Islet of Langerhans (tissue), 1 donor: Measurements from ENCODE around the gene SPRTN.

Source experiments
- FAIRE-seq: peaks from one replicate; lab custom pipeline; 2011; peaks lifted over from hg19 to GRCh38; lab: Jason Lieb, UNC

The SPRTN gene, protein sequence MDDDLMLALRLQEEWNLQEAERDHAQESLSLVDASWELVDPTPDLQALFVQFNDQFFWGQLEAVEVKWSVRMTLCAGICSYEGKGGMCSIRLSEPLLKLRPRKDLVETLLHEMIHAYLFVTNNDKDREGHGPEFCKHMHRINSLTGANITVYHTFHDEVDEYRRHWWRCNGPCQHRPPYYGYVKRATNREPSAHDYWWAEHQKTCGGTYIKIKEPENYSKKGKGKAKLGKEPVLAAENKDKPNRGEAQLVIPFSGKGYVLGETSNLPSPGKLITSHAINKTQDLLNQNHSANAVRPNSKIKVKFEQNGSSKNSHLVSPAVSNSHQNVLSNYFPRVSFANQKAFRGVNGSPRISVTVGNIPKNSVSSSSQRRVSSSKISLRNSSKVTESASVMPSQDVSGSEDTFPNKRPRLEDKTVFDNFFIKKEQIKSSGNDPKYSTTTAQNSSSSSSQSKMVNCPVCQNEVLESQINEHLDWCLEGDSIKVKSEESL

DNA sequence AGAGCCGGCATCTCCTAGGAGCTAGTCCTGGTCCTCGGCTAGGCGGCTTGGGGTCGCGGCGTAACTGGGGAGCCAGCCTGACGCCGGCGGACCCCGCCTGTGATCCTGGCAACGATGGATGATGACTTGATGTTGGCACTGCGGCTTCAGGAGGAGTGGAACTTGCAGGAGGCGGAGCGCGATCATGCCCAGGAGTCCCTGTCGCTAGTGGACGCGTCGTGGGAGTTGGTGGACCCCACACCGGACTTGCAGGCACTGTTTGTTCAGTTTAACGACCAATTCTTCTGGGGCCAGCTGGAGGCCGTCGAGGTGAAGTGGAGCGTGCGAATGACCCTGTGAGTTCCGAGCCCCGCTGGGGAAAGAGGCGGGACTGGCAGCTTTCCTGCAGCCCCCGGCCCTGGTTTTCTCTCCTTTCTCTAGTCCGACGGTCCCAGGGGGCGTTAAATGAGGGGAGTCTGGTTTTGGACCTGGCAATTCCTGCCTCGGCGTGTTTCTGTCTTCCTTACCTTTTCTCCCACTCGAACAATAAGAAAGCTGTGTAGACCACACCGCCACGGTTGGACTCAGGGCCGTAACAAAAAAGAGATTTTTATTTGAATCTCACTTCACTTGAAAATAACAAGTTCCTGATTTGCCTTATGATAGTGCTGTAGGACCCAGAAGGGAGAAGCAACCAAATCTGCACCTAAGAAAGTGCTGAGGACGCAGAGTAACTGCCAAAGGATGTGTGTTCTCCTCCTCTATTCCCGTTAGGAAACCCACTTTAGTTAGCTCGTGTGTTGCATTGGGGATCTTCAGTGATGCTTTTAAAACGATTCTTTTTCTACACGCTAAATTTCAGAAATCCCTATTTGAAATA lies at the start of gene SPRTN:
Gene SPRTN, plus strand, starts transcription at position 24 of the 859 bp plus-strand sequence. Its CDS starts 91 bp downstream, at position 115.
- FAIRE-seq, result no peak

DNA sequence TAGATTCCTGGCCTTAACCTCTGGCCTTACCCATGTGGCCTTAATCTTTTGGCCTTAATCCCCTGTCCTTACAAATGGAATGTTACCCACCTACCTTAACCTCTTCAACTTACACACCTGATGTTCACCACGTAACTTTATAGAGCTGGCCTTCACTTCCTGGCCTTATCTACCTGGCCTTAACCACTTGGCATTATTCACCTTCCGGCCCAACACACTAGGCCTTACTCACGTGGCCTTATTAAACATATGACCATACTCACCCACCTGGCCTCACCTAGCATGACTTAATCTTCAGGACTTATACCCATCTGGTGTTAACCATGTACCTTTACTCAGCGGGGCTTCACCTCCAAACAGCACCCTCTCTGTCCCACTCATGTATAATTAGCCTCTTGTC lies 42.2 kb upstream of the SPRTN start:
- no peak for FAIRE-seq

DNA sequence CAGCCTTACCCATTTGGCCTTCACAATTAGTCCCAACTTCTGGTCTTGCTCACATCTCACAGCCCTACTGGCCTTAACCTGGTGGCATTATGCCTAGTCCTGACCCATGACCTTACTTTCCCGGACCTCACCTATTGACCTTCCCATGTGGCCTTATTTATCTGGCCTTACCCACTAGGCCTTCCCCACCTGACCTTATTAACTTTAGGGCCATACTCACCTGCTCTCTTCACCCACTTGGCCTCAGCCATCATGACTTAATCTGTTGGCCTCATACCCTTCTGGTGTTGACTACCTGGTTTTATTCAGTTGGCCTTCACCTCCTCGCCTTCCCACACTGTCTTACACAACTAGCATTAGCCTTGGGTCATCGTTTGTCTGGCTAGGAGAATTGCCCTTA lies 36.1 kb upstream of the SPRTN start:
- no peak for FAIRE-seq

DNA sequence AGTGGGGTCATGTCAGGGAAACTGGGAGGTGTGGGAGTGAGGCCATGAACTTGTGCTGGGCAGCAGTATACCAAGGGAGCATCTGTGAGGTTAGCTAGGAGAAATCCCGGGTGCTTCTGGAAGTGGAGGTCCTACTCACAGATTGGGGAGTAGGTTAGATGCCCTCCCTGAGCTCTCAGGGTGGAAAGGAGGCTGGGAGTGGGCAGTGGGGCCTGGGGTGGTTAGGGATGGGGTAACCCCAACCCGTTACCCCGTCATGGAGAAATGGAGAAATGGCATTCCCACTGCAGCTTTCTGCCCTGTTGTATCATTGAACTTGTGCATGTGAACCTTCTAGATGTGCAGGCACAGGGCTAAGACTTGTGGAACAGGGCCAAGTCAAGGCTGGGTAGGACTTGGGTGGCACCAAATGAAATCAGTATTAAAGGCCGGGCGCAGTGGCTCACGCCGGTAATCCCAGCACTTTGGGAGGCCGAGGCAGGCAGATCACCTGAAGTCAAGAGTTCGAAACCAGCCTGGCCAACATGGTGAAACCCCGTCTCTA lies 27.6 kb upstream of the SPRTN start:
- no peak for FAIRE-seq

DNA sequence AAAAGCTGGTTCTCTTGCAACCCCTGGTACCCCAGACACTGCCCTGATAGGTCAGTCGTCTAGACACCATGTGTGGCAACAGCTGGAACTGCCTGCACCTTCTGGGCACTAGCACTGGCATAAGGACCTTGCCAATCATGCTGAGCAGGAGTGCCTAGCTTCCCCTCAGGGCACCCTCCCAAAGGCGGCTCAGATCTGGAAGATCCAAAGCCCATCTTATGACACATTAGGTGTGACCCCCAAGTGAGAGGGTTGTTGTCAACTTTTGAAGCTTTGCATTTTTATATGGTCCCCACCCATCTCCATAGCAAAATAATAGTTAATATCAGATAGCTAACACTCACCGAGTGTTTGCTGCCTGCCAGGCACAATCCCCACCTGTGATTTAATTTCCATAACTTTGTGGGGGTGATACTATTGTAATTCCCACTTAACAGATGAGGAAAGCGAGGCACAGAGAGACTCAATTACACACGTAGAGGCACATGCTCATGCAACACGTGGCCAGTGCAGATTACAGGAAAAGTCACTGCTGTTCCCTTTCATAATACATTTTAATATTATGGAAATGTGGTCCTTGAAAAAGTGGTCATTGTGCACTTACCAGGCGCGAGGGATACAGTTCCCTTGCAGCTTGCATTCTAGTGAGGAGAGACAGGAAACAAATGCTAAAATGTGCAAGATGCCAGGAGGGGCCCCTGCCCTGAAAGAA lies 26.2 kb upstream of the SPRTN start:
- no peak for FAIRE-seq

- FAIRE-seq, result no peak
Observed at GRCh38 chr1:231312432-231312788, 25.7 kb upstream of the SPRTN start.

GRCh38 chr1:231313661-231314060 lies 24.4 kb upstream of the SPRTN start:
- FAIRE-seq, result no peak

DNA sequence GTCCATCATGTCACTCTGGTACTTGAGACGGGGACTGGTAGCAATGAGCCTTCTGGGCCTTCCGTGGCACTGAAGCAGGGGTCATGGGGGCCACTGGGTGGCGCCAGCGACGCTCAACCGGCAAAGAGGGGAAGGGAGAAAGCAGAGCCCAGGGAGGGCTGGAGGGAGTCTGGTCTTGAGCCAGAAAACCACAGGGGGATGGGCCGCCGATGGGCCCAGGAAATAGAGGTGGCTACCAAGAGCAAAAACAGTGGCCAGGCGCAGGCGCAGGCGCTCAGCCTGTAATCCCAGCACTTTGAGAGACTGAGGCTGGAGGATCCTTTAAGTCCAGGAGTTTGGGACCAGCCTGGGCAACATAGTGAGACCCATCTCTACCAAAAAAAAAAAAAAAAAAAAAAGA lies 22.2 kb upstream of the SPRTN start:
- FAIRE-seq, result no peak

DNA sequence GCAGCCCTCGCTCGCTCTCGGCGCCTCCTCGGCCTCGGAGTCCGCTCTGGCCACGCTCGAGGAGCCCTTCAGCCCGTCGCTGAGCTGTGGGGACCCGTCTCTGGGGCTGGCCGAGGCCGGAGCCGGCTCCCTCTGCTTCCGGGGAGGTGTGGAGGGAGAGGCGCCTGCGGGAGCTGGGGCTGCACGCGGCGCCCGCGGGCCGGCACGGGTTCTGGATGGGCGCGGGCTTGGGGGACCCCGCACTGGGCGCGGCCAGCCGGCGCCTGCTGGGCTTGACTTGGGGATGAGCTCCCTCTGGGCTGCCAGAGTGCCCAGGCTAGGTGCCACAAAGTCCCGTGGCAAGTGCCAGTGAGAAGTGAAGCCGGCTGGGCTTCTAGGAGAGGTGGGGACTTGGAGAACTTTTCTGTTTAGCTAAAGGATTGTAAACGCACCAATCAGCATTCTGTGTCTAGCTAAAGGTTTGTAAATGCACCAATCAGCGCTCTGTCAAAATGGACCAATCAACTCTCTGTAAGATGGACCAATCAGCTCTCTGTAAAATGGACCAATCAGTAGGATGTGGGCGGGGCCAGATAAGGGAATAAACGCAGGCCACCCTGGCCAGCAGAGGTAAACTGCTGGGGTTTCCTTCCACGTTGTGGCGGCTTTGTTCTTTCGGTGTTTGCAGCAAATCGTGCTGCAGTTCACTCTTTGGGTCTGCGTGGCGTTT lies 20.6 kb upstream of the SPRTN start:
- FAIRE-seq, result no peak

DNA sequence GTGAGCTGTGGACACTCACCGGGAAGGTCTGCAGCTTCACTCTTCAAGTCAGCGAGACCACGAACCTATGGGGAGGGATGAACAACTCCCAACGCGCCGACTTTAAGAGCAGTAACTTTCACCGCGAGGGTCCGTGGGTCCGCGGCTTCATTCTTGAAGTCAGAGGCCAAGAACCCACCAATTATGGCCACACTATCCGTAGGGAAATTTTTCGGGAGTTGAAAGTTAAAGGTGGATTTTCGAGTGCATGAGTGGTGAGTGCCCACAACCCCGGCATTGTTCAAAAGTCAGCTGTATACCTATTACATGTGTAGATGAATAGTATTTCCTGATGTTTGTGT lies 20.1 kb upstream of the SPRTN start:
- no peak for FAIRE-seq

GRCh38 chr1:231318568-231318967 lies 19.5 kb upstream of the SPRTN start:
- no peak for FAIRE-seq

GRCh38 chr1:231319080-231319479 lies 19.0 kb upstream of the SPRTN start:
- FAIRE-seq, result no peak

- FAIRE-seq, result no peak
Observed at GRCh38 chr1:231322880-231323530, 15.1 kb upstream of the SPRTN start.

DNA sequence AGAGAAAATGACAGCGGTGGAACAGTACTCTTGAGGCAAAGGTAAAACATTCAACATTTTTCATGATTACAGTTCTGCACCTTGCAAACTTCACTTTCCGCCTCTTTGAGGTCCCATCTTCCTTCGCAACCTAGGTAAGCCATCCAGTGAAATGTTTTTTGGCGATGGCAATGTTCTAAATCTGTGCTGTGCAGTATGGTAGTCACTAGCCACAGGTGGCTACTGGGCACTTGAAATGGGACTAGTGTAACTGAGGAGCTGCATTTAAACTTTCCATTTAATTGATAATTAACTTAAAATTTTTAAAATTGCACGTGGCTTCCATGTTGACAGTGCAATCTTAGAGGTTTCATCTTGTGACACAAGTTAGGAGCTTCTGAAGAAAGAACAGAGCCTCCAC lies 13.4 kb upstream of the SPRTN start:
- FAIRE-seq, result no peak

DNA sequence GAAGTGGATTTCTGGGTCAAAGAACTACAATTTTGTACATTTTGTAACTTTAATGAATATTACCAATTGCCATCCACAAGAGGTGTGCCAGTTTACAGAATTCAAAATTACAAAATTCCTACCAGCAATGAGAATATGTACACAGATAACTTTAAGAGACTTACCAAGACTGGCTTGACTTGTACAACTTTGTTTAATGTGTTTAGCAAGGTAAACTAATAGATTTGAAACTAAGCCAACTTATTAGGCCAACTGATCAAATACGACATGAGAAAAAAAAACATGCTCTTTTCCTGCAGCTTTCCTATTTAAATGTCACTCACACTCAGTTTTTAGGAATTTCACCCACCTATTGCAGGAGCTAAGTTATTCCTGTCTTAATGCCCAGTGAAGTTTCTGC lies 11.8 kb upstream of the SPRTN start:
- FAIRE-seq, result no peak

DNA sequence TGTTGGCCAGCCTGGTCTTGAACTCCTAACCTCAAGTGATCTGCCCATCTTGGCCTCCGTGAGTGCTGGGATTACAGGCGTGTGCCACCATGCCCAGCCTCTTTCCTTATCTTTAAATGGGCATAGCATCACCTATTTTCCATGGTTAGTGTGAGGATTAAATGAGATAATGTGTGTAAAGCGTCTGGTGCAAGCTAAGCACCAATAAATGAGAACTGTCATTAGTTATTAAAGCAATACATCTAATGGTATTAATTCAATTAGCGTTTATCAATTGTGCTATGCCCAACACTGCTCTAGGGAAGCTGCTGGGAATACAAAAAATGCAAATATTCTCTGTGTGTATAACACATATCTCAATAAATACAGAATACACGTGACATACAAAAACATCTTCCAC lies 10.5 kb upstream of the SPRTN start:
- FAIRE-seq, result no peak

DNA sequence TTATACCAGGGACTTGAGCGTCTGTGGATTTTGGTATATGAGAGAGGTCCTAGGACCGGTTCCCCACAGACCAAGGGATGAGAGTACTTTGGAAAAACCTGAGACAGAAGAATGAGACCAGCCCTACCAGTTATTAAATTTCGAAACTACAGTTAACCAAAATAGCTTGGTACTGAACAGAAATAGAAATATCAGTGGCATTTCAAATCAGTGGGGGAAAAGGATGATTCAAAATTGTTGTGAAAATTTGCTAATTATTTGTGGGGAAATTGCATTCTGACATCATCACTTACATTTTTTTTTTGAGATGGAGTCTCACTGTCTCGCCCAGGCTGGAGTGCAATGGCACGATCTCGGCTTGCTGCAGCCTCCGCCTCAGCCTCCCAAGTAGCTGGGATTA lies 8.6 kb upstream of the SPRTN start:
- FAIRE-seq, result no peak

DNA sequence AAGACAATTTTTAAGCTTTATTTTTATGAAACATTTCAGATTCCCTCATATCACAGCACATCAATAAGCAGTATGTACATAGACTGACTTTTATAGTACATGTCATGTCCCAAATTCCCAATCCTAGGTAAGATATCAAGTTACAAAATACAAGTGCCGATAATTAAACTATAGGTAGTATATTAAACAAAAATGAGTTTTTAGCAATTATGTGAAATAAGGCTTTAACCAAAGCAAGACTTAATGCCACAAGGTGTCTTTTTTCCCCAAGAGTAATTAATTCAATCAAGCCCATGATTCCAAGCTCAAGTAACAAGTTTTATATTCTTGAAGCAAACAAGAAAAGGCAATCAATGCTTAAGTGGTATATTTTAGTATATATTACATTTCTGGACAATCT lies 5.3 kb upstream of the SPRTN start:
- no peak for FAIRE-seq

DNA sequence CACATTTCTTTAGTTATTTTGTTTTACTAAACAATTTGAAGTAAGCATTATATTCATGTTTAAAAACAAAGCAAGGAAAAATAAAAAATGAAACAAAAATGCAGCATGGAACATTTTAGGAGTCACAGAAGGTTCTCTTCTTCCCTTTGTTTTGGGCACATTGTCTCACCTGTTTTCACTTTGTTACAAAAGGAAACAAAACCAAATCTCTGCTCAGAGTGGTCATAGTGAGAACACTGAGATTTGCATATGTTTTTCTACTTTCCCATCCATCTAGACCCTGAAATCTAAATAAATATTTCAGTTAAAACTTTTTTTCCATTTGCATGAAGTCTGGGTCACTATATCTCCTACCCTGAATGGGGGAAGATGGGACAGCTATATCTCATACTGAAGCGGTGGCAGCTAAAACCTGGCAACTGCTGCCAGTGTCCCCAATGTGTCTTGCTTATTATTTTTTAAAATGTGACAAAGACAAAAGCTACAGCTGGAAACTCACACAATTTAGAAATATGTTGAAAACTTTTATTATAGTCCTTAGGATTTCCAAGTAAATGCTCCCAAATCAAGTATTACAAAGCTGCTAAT lies 3.9 kb upstream of the SPRTN start:
- FAIRE-seq, result no peak

- FAIRE-seq, result no peak
Observed at GRCh38 chr1:231334952-231335351, 3.1 kb upstream of the SPRTN start.
